Middle frontal gyrus (tissue), 1 donor: ENCODE data around the gene PCYT2.

Source experiments
- DNase-seq: peaks from one replicate; pipeline ENCODE4 v3.0.0-alpha.2; 2015; ENCODE audit warnings: low spot score; ENCODE audit errors: extremely low spot score

Gene PCYT2

DNA sequence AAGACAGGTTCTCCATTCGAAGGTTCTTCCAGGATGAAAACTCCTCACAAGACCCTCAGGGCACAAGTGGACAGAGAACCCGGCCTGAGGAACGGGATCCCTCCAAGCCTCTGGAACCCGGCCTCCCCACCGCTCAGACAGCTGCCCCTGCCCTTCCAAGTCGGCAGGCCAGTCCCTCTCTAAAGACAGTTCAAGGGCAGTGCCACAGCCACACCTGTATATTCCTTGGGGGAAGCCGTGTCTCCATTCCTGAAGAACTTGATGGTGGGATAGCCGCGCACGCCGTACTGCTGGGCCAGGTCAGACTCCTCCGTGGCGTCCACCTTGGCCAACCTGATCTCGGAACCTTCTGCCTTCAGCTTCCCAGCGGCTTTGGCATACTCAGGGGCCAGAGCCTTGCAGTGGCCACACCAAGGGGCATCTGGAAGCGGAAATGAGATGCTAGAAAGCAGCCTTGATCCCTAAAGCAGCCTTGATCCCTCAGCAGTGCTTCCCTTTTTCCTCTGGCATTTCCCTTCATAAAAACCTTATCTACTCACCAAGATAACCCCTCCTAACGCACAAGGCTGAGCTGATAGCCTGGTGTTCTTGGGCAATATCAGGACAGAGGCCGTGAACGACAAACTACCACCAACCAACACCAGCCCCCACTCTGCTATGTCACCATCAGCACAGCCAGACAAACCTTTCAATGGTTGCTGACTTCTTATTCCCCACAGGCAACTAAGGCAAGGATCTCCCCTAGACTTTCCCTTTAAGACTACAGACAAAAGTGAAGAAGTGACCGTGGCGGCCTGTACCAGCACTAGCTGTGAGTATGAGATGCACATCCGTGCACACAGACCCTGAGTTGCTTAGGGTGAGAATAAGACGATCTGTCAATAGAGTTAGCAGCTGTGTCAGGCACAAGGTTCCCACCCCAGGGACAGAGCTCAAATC lies 52.0 kb downstream of the PCYT2 start:
- DNase-seq, result no peak

DNA sequence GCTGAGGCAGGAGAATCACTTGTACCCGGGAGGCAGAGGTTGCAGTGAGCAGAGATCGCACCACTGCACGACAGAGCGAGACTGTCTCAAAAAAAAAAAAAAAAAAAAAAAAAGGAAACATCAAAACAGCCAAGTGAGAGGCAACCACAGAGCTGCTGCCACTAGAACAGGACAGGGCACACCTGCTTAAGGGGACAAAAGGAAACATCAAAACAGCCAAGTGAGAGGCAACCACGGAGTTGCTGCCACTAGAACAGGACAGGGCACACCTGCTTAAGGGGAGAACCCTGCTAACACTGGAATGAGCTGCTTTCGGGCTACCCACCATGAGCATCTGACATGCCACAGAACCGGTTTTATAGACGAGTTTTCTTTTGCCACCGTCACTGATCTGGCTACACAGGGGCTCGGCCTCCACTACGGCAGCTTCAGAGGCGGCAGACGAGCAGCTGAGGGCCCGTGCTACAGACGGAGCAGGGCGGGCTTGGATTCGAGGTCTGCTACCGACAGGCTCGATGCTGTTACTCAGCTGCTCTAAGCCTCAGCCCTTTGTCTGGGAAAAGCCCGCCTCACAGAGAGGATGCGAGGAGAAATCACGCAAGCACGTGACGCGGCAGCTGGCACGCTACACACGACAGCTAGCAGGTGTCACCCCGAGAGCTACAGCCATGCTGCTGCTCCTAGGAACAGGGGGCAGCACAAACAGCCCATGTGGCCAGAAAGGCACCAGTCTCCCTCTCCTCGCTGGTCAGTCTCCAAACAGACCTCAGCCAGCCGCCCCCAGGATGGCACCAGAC lies 52.8 kb downstream of the PCYT2 start:
- DNase-seq, result no peak

DNA sequence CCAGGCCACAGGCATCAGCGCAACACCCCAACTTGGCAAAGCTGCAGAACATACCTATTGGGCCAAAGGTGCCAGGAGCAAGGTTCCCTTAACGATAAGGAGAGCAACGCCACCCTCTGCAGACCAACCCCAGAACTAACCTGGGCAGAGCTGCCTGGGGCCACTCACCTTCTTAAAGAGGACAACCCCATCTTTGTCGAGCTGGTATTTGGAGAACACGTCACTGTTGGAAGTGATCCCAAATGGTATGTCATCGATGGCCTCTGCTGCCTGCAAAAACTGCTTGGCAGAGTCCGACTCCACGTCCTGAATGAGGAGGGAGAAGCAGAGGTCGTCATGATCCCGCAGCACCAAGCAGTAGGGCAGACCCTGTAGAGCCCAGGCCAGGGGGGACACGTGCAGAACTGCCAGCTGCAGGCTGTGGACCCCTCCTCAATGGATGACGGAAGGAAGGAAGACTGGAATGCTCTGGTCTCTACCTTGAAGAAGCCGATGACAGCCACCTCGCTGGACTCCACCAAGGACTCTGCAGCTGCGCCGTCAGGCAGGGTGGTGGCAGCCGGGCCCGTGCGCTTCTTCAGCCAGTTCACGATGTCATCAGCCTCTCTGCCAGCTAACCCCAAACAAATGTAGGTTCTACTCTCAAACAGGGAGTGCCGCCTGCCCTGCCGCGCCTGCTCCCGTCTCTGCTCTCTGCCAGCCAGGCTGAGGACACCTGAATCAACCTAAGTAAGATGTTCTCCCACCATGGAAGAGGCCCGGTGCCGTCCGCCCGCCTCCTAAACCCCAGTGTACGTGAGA lies 56.0 kb downstream of the PCYT2 start:
- no peak for DNase-seq

- no peak for DNase-seq
These were observed 59.0 kb downstream of the PCYT2 start for GRCh38 chr17:81852237-81852636.

DNA sequence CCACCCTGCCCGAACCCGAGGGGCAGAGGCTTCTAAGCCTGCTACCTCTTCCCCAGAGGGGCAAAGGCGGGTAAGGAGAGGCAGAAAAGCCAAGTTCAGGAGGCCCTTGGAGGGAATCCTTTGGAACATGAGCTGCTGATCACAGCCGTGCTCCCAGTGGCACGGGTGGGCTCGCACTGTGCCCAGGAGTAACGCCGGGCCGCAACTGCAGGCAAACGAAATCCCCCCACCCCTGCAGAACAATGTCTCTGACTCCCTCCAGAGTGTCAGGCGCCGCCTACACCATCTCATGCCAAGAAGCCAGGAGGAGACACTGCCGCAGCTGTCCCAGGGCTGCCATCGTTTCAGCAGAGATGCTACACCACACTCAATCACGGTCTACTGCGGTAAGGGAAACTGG lies 59.8 kb downstream of the PCYT2 start:
- DNase-seq, result no peak
